Measurements from ENCODE around the gene PPARG.

Gene PPARG

GRCh38 chr3:12299026-12299425 lies 10.2 kb downstream of the PPARG start:
- no peak for TF ChIP-seq CTCF (IDR thresholded peaks at IDR 0.05; ENCODE audit: low read depth, low read length, missing control alignments)
- no peak for DNase-seq (ENCODE audit: low read depth)
- no peak overlapping the region for H3K4me3 ChIP-seq (ENCODE audit: low read depth, low read length)
- in situ Hi-C loops (cut with HindIII; ENCODE audit: low sequenced_read_pairs) = loop anchor here (5.0 kb wide), 1 partner anchor 62 kb away; no protein-coding TSS in a partner anchor

GRCh38 chr3:12300137-12300536 lies 11.3 kb downstream of the PPARG start:
- no peak for DNase-seq (ENCODE audit: low read depth)
- in situ Hi-C loops (cut with HindIII; ENCODE audit: low sequenced_read_pairs) = no loop called here
- no peak for TF ChIP-seq CTCF (IDR thresholded peaks at IDR 0.05; ENCODE audit: low read depth, low read length, missing control alignments)
- no peak overlapping the region for H3K4me3 ChIP-seq (ENCODE audit: low read depth, low read length)

DNA sequence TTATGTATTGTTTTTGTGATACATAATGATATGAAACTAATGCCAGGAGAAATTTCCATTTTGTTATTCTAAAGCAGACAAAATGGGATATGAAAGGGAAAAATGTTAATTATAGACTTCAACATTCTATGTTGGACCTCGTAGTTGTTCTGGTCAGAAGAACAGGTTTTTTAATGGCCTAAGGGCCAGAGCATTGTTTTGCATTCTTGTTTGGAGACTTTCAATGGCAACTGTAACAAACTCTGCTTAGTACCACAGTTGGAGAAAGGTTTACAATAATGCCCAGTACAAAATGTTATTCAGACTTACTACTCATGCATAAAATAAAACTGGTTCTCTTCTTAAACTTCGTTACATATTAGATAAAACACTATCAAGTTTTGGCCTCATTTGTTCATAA lies 12.2 kb downstream of the PPARG start:
- no peak overlapping the region for H3K4me3 ChIP-seq (ENCODE audit: low read depth, low read length)
- DNase-seq (ENCODE audit: low read depth) = no peak
- in situ Hi-C loops (cut with HindIII; ENCODE audit: low sequenced_read_pairs) = no loop called here
- TF ChIP-seq CTCF (IDR thresholded peaks at IDR 0.05; ENCODE audit: low read depth, low read length, missing control alignments) = no peak

GRCh38 chr3:12301513-12301912 lies 12.6 kb downstream of the PPARG start:
- in situ Hi-C loops (cut with HindIII; ENCODE audit: low sequenced_read_pairs) = no loop called here
- DNase-seq (ENCODE audit: low read depth) = no peak
- H3K4me3 ChIP-seq (ENCODE audit: low read depth, low read length) = no peak overlapping the region
- TF ChIP-seq CTCF (IDR thresholded peaks at IDR 0.05; ENCODE audit: low read depth, low read length, missing control alignments) = no peak

DNA sequence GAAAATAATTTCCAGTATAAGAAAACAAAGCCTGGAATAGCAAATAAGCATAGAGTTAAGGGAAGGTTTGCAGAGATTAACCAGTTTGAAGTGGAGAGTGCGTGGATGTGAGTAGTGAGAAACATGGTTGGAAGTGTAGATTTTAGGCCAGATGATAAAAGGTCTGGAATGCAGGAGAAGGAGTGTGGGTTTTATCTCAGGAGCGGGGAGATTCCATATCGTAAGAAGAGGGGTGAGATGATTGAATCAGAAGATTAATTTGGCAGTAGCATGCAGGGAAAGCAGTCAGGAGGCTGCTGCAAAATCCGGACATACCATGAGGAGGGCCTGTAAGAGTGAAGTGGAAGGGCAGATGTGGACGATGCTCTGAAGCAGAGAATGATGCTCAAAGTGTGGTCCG lies 13.7 kb downstream of the PPARG start:
- DNase-seq (ENCODE audit: low read depth) = no peak
- in situ Hi-C loops (cut with HindIII; ENCODE audit: low sequenced_read_pairs) = no loop called here
- no peak overlapping the region for H3K4me3 ChIP-seq (ENCODE audit: low read depth, low read length)
- TF ChIP-seq CTCF (IDR thresholded peaks at IDR 0.05; ENCODE audit: low read depth, low read length, missing control alignments) = no peak

- in situ Hi-C loops (cut with HindIII; ENCODE audit: low sequenced_read_pairs) = no loop called here
- peak; percentile 36 for DNase-seq (ENCODE audit: low read depth)
These were observed 14.7 kb downstream of the PPARG start for GRCh38 chr3:12303534-12303933.

More at GRCh38 chr3:12303534-12303933, 14.7 kb downstream of the PPARG start:
- H3K4me3 ChIP-seq (ENCODE audit: low read depth, low read length) = no peak overlapping the region
- TF ChIP-seq CTCF (IDR thresholded peaks at IDR 0.05; ENCODE audit: low read depth, low read length, missing control alignments) = no peak

Measured in astrocyte of the cerebellum (primary cell).